Neuron (in vitro differentiated cells): ENCODE results near the gene PLAU.
"Not testable (repeated sequence)": the region's sequence is repeated elsewhere in the genome, so short reads cannot be mapped to it uniquely, and the experiment has no call there.

Experiments
- H2AFZ ChIP-seq: one replicate; pipeline ENCODE4 v1.6.1; 2013; ENCODE audit warnings: low read depth, mild to moderate bottlenecking, inconsistent platforms, low read length, moderate library complexity
- H3K27me3 ChIP-seq: one replicate; pipeline ENCODE4 v1.6.1; 2013; ENCODE audit warnings: low read length; ENCODE audit not compliant: insufficient read depth
- H3K36me3 ChIP-seq: one replicate; pipeline ENCODE4 v1.6.1; 2013; ENCODE audit warnings: low read length; ENCODE audit not compliant: insufficient read depth
- H3K4me1 ChIP-seq: one replicate; pipeline ENCODE4 v1.6.1; 2013; ENCODE audit warnings: low read length; ENCODE audit not compliant: insufficient read depth
- H3K4me3 ChIP-seq: 2 replicates; pipeline ENCODE4 v1.5.1; 2013; ENCODE audit warnings: mild to moderate bottlenecking, low read length, moderate library complexity
- H3K9me3 ChIP-seq: one replicate; pipeline ENCODE4 v1.6.1; 2013; ENCODE audit warnings: low read length

Gene PLAU

DNA sequence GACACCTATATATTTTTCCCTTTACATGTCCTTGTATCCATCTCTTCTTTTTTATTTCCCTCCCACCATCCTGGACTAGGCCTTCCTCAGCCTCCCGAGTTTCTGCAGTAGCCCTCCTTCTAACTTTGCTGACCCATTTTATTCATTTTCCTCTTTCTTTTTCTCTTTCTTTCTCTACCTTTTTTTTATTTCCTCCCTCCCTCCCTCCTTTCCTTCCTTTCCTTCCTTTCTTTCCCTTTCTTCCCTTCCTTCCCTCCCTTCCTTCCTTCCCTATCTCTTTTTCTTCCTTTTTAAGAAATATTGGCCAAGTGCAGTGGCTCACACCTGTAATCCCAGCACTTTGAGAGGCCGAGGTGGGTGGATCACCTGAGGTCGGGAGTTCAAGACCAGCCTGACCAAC, 26.9 kb upstream of the PLAU start:
- no peak overlapping the region for H2AFZ ChIP-seq

GRCh38 chr10:73886085-73886529, 24.8 kb upstream of the PLAU start:
- Histone ChIP-seq H3K9me3 (no peaks in the 10 kb centered on the region), H3K4me1 (peaks cover 8% of the 10 kb centered on the region), H3K4me3 (no peak overlapping the region), H3K27me3 (no peaks in the 10 kb centered on the region), H3K36me3 (no peaks in the 10 kb centered on the region), H2AFZ (no peak overlapping the region)

More for the DNA sequence above, 26.9 kb upstream of the PLAU start:
- Histone ChIP-seq H3K4me3 (no peak overlapping the region), H3K36me3 (no peaks in the 10 kb centered on the region), H3K9me3 (no peaks in the 10 kb centered on the region), H3K4me1 (peaks cover 8% of the 10 kb centered on the region), H3K27me3 (no peaks in the 10 kb centered on the region)

DNA sequence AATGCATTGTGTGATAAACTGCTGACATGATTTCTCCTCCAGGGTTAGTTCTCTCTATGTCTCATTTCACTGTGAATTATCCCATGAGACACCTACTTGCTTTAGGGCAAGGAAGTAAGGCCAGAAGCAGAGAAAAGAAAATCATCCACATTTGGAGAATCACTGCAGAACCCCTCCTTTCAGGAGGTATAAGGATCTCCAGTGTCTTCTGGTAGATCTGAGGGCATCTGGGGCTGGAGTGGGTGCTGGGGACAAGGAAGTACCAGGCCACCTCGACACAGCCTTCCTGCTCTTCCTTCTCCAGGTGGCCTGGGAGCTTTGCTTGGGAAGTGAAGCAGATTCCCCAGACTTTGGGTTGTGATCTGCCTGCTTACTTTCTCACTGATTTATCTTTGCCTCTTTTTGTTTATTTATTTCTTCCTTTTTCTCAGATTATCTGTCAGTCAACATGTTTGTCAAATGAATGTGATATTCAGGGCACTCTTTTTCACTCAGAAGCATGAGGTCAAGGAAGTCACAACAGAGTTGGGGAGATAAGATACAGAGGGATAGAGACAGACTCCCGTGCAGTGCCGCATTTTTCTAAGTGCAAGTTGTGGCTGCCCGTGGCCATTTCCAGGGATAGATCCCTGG, 24.2 kb upstream of the PLAU start:
- H3K36me3 ChIP-seq: no peaks in the 10 kb centered on the region
- peak overlapping the region; percentile 41 for H2AFZ ChIP-seq
- H3K4me3 ChIP-seq: no peak overlapping the region
- H3K27me3 ChIP-seq: no peaks in the 10 kb centered on the region
- H3K9me3 ChIP-seq: no peaks in the 10 kb centered on the region
- peaks cover 8% of the 10 kb centered on the region for H3K4me1 ChIP-seq

- peak overlapping the region; percentile 41 for H2AFZ ChIP-seq
- H3K36me3 ChIP-seq: no peaks in the 10 kb centered on the region
- no peak overlapping the region for H3K4me3 ChIP-seq
- H3K9me3 ChIP-seq: no peaks in the 10 kb centered on the region
- peaks cover 11% of the 10 kb centered on the region for H3K4me1 ChIP-seq
- H3K27me3 ChIP-seq: no peaks in the 10 kb centered on the region
Measured at GRCh38 chr10:73887294-73888039, 23.5 kb upstream of the PLAU start.

DNA sequence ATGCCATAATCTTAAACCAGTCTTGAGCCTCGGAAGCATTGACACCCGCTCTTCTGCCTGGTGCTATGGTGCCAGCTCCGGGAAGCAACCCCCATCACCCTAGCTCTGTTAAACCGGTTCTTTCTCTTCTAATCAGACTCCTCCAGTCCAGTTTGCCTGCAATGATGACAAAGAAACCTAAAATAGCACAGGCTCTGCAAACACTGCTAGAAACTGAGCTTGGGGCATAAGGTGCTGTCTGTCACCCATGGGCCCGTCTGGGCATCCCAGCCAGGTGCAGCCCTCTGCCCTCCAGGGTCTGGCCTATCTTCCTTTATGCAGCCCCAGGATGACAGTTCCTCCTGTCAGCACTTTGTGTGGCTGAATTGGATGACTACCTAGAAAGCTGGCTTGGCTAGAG, 22.4 kb upstream of the PLAU start:
- Histone ChIP-seq H2AFZ (no peak overlapping the region), H3K9me3 (no peaks in the 10 kb centered on the region), H3K36me3 (no peaks in the 10 kb centered on the region), H3K4me1 (peaks cover 15% of the 10 kb centered on the region), H3K27me3 (no peaks in the 10 kb centered on the region), H3K4me3 (no peak overlapping the region)

DNA sequence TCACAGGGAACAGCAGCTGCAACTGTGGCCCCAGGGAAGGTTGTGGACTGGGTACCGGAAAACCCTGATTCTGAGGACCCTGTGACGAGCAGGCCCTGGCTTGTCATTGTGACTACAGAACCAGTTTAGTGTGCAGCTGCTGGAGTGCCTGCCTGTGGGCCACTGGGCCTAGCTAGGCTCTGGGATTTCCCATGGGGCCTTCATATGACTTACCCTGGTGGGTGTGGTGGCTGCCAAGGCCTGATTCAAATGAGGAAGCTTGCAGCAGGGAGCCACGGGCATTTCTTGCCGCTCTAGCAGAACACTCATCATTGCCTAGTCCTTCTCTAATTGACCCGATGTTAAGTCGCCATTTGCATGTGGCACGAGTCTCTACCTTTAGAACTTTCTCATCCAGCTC, 21.9 kb upstream of the PLAU start:
- no peak overlapping the region for H2AFZ ChIP-seq
- H3K4me1 ChIP-seq: peaks cover 15% of the 10 kb centered on the region
- no peaks in the 10 kb centered on the region for H3K9me3 ChIP-seq

DNA sequence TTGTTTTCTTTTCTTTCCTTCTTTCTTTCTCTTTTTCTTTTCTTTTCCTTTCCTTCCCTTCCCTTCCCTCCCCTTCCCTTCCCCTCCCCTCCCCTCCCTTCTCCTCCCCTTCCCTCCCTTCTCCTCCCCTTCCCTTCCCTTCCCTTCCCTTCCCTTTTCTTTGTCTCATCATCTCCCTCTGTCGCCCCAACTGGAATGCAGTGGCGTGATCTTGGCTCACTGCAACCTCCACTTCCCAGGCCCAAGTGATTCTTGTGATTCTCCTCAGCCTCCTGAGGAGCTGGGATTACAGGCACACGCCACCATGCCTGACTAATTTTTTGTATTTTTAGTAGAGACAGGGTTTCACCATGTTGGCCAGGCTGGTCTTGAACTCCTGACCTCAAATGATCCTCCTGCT, 21.5 kb upstream of the PLAU start:
- not testable (repeated sequence) for H3K9me3 ChIP-seq, H3K4me3 ChIP-seq, H2AFZ ChIP-seq, H3K36me3 ChIP-seq, H3K27me3 ChIP-seq
- H3K4me1 ChIP-seq: peaks cover 15% of the 10 kb centered on the region

More for the DNA sequence above, 21.9 kb upstream of the PLAU start:
- H3K4me3 ChIP-seq: no peak overlapping the region
- H3K27me3 ChIP-seq: no peaks in the 10 kb centered on the region
- no peaks in the 10 kb centered on the region for H3K36me3 ChIP-seq

DNA sequence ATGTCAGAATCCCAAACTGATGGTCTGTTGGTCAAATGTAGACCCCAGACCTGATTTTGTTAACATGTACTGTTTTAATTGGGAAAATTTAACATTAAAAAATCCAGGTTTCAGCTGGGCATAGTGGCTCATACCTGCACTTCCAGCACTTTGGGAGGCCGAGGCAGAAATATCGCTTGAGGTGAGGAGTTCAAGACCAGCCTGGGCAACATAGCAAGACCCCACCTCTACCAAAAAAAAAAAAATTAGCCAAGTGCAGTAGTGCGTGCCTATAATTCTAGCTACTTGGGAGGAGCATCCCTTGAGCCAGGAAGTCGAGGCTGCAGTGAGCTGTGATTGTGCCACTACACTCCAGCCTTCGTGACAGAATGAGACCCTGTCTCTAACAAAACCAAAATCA, 20.7 kb upstream of the PLAU start:
- H3K27me3 ChIP-seq: no peaks in the 10 kb centered on the region
- no peak overlapping the region for H3K4me3 ChIP-seq
- no peaks in the 10 kb centered on the region for H3K36me3 ChIP-seq
- no peak overlapping the region for H2AFZ ChIP-seq
- H3K9me3 ChIP-seq: no peaks in the 10 kb centered on the region
- H3K4me1 ChIP-seq: peaks cover 15% of the 10 kb centered on the region

GRCh38 chr10:73890830-73891229, 20.1 kb upstream of the PLAU start:
- not testable (repeated sequence) for H3K9me3 ChIP-seq, H3K36me3 ChIP-seq

DNA sequence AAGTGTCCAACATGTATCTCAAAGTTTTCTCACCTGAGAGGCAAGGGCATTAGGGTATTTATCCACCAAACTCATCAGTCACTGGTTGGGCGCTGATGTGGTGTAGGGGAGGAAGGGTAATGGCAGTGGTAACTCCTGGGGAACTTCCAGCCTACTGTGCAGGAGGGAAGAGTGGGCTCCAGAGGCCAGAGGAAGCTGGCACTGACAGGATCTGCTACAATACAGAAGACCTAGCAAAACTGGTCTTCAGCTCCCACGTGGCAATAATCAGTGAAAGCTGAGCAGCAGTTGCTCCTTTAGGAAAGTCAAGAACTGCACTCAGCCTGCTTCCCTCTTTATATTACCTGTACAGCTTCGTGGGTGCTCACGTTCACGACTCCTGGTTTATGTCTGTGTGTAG, 19.4 kb upstream of the PLAU start:
- no peaks in the 10 kb centered on the region for H3K9me3 ChIP-seq
- H3K36me3 ChIP-seq: no peaks in the 10 kb centered on the region
- H3K4me1 ChIP-seq: peaks cover 15% of the 10 kb centered on the region
- H3K27me3 ChIP-seq: no peaks in the 10 kb centered on the region
- no peak overlapping the region for H2AFZ ChIP-seq
- H3K4me3 ChIP-seq: no peak overlapping the region

More at GRCh38 chr10:73890830-73891229, 20.1 kb upstream of the PLAU start:
- not testable (repeated sequence) for H3K27me3 ChIP-seq, H3K4me3 ChIP-seq, H2AFZ ChIP-seq
- peaks cover 15% of the 10 kb centered on the region for H3K4me1 ChIP-seq

GRCh38 chr10:73892310-73893030, 18.5 kb upstream of the PLAU start:
- Histone ChIP-seq H3K36me3 (no peaks in the 10 kb centered on the region), H3K4me1 (peaks cover 9% of the 10 kb centered on the region), H2AFZ (no peak overlapping the region), H3K9me3 (no peaks in the 10 kb centered on the region), H3K4me3 (no peak overlapping the region), H3K27me3 (no peaks in the 10 kb centered on the region)

DNA sequence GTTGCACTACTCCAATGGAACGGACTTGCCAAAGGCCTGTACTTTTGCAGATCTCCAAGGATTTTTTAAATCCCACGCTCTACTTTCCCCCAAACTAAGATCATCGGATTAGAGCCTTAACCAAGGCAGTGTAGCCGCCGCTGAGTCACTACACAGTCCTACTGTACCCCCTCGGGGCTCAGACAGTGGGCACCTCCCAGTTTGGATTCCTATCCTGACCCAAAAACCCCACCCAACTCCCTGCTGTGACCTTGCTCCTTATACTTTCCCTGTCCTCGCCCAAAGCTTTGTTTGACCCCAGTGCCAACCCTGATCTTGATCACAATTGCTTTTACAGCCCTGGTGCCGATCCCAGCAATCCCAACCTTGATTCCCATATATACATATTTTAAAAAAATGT, 17.5 kb upstream of the PLAU start:
- H3K4me3 ChIP-seq: no peak overlapping the region
- no peaks in the 10 kb centered on the region for H3K36me3 ChIP-seq
- H3K27me3 ChIP-seq: no peaks in the 10 kb centered on the region
- peaks cover 7% of the 10 kb centered on the region for H3K4me1 ChIP-seq
- no peak overlapping the region for H2AFZ ChIP-seq
- no peaks in the 10 kb centered on the region for H3K9me3 ChIP-seq

GRCh38 chr10:73894245-73894971, 16.5 kb upstream of the PLAU start:
- no peaks in the 10 kb centered on the region for H3K36me3 ChIP-seq
- no peak overlapping the region for H2AFZ ChIP-seq
- no peaks in the 10 kb centered on the region for H3K27me3 ChIP-seq
- no peaks in the 10 kb centered on the region for H3K9me3 ChIP-seq
- H3K4me1 ChIP-seq: peaks cover 7% of the 10 kb centered on the region
- H3K4me3 ChIP-seq: no peak overlapping the region
